ENCODE measurements around the gene SLC6A18.

- TF ChIP-seq RFX1 (IDR thresholded peaks at IDR 0.05) (no peak), SRSF1 (optimal IDR thresholded peaks at IDR 0.05; ENCODE audit: low read depth, low read length) (no peak), CTCF (CRISPR knock-in tag; IDR thresholded peaks at IDR 0.05) (no peak), POLR2A (IDR thresholded peaks at IDR 0.05; ENCODE audit: insufficient read depth in 1 of 2, low read depth in 2 of 2, low read length in 2 of 2) (no peak), ZNF251 (CRISPR knock-in tag; IDR thresholded peaks at IDR 0.05) (no peak), SMC3 (IDR thresholded peaks at IDR 0.05; ENCODE audit: low read length) (no peak), CHD2 (IDR thresholded peaks at IDR 0.05; ENCODE audit: low read depth, low read length) (no peak), ETV6 (CRISPR knock-in tag; conservative IDR thresholded peaks at IDR 0.05) (no peak), ZNF274 (CRISPR knock-in tag; IDR thresholded peaks at IDR 0.05) (no peak), ZNF24 (IDR thresholded peaks at IDR 0.05) (no peak), ZBTB43 (CRISPR knock-in tag; conservative IDR thresholded peaks at IDR 0.05) (no peak)
These were observed 43.5 kb downstream of the SLC6A18 start for GRCh38 chr5:1268666-1269065.

Measured in HepG2 (cell line).